Body of pancreas (tissue), 4 donors: ENCODE data around the gene TNRC6C. TPM values are rescaled to one million over a fixed set of nuclear protein-coding genes. Genes with fewer than 3 reads are reported as not detected.

Experiments
- ATAC-seq: fragments of 150-250 bp; one replicate; pipeline ENCODE4 v1.9.1; 2016
- DNase-seq, 4 donors: peaks; one replicate each; pipeline ENCODE4 v3.0.0-alpha.2; 2019
- H3K27ac ChIP-seq, 4 donors: fragments of 200-600 bp; sonication (generic); 1 replicate in 3 of 4; 2 replicates in 1 of 4; pipeline versions ENCODE4 v1.5.1 to v1.6.1; 2016 to 2019; ENCODE audit warnings: mild to moderate bottlenecking in 1 of 4, mixed read lengths in 1 of 4, moderate library complexity in 1 of 4
- H3K27me3 ChIP-seq, 2 donors: fragments of 200-600 bp; sonication (generic); one replicate each; pipeline ENCODE4 v1.6.0; 2016; ENCODE audit warnings: mild to moderate bottlenecking in 1 of 2
- H3K36me3 ChIP-seq, 2 donors: fragments of 200-600 bp; sonication (generic); replicated peaks in 1 of 2; 2 replicates each; pipeline ENCODE4 v1.5.1; 2016; ENCODE audit warnings: low read depth in 2 of 2; ENCODE audit not compliant: insufficient read depth in 1 of 2
- H3K4me1 ChIP-seq: fragments of 200-600 bp; sonication (generic); one replicate; pipeline ENCODE4 v1.6.0; 2016
- H3K4me3 ChIP-seq, 2 donors: fragments of 200-600 bp; sonication (generic); 1 replicate in 1 of 2; 2 replicates in 1 of 2; pipeline ENCODE4 v1.5.1; 2016 to 2019
- H3K9me3 ChIP-seq, 3 donors: fragments of 200-600 bp; sonication (generic); 1 replicate in 2 of 3; 2 replicates in 1 of 3; pipeline ENCODE4 v1.5.1; 2016
- POLR2A ChIP-seq, 3 donors: fragments of 450-650 bp; IDR thresholded peaks; one replicate each; pipeline ENCODE4 v1.6.1; 2016; ENCODE audit warnings: antibody characterized with exemption in 3 of 3, mild to moderate bottlenecking in 2 of 3
- WGBS, 2 donors: methylation state at CpG; one replicate each; pipeline ENCODE4 v1.1.5; 2017; 5-methylcytosine and 5-hydroxymethylcytosine counted together
- intact Hi-C: fragments of 100-400 bp; cut with DNase I; formaldehyde crosslinking; loops from one replicate; pipeline ENCODE4 v1.15.1; 2023
- total RNA-seq, 2 donors: library from RNA; depleted of rRNA; stranded (reverse); fragments of >200 nt; gene quantifications; one replicate each; pipeline ENCODE4 v1.1.0, GENCODE V29; 2016
- TF ChIP-seq, protein P1 (sequence below), 7 experiments: fragments of 450-650 bp in 4 of 7; fragments of 200-600 bp in 3 of 7; sonication (generic) in 3 of 7; IDR thresholded peaks; one replicate each; pipeline ENCODE4 v1.5.1; 2016 to 2019; ENCODE audit warnings: antibody characterized with exemption in 7 of 7

Gene TNRC6C
- total RNA-seq, 2 donors from 2014 or later: 4.9 to 13.5 TPM

DNA sequence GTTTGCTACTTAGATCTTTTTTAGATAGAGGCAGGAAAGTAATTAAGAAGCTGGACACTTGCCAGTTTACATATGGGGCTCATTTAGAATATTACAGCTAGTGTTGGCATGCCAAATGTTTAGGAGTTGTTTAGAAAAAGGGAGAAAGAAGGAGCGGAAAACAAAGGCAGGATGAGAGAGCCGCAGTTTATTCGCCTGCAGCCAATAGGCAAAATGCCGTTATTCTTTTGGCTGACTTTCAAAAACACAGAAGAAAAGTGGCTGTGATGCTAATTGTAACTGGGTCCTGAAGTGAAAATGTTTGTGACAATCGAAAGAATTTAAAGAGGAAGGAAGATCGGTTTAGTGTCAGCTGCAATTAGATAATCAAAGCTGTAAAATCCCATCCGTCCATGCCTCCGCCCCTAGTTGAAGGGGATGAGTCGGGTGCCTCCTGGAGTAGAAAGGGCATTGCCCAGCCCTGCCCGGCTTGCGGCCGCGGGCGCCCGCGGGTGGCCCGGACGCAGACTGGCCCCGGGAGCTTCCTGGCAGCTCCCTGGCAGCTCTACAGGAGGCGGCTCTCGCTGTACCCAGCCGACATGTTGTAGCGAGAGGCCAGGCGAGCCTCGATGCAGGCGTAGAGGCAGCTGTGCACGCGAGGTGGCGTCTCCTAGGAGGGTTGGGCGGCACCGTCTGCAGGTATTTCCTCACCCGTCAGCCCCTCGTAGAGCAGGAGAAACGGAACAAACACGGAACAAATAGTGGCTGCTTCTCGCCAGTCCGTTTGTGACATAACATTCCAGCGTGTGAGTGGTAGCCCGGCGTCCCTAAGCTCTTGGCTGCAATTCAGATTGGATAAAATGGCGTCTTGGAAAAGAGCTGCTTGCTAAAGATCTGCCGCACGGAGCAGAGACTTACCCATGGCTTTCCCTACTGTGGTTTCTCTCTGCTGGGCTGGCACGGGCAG is 82.2 kb downstream of the TNRC6C start:
- DNase-seq: peak; percentile 23 to 51 (median 38)
- Histone ChIP-seq H3K9me3 (no peaks in the 10 kb centered on the region), H3K27me3 (no peaks in the 10 kb centered on the region), H3K4me3 (no peak overlapping the region), H3K4me1 (no peaks in the 10 kb centered on the region), H3K27ac (peak overlapping the region in 3 of 4 donors; percentile 33 to 82 (median 70)), H3K36me3 (peaks cover 0 to 5% of the 10 kb centered on the region in 2 donors)
- WGBS, 2 donors: 69 to 76% methylated on average over 42 to 44 of the region's 44 CpGs
- peak; percentile 80 for ATAC-seq
- intact Hi-C loops: no loop called here
- peak in 2 of 3 donors; percentile 43 to 63 for TF ChIP-seq POLR2A (IDR thresholded peaks at IDR 0.05)
- TF ChIP-seq, protein P1, sequence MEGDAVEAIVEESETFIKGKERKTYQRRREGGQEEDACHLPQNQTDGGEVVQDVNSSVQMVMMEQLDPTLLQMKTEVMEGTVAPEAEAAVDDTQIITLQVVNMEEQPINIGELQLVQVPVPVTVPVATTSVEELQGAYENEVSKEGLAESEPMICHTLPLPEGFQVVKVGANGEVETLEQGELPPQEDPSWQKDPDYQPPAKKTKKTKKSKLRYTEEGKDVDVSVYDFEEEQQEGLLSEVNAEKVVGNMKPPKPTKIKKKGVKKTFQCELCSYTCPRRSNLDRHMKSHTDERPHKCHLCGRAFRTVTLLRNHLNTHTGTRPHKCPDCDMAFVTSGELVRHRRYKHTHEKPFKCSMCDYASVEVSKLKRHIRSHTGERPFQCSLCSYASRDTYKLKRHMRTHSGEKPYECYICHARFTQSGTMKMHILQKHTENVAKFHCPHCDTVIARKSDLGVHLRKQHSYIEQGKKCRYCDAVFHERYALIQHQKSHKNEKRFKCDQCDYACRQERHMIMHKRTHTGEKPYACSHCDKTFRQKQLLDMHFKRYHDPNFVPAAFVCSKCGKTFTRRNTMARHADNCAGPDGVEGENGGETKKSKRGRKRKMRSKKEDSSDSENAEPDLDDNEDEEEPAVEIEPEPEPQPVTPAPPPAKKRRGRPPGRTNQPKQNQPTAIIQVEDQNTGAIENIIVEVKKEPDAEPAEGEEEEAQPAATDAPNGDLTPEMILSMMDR (IDR thresholded peaks at IDR 0.05): no peak

- peak; percentile 10 for ATAC-seq
Measured at GRCh38 chr17:78041386-78042179, 83.1 kb downstream of the TNRC6C start.

DNA sequence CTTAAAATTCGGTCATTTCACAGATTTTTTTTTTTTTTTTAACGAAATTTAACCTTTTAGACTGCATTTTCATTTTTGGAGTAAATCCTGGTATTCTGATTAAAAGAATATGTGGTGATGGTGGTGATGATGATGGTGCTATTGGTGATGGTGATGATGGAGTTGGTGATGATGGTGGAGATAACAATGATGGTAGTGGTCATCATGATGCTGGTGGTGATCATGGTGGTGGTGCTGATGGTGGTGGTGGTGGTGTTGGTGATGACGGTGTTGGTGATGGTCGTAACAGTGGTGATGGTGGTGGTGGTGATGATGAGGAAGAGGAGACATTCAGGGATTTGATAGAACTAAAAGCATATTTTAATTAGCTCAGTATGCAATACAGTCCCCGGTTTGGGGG is 84.0 kb downstream of the TNRC6C start:
- no peaks in the 10 kb centered on the region for H3K27me3 ChIP-seq
- no peak overlapping the region for H3K4me3 ChIP-seq
- WGBS, 2 donors: 94 to 95% methylated on average over 5 of the region's 5 CpGs
- DNase-seq (no peak), ATAC-seq (no peak)
- H3K9me3 ChIP-seq: no peaks in the 10 kb centered on the region
- intact Hi-C loops: no loop called here
- no peaks in the 10 kb centered on the region for H3K4me1 ChIP-seq
- H3K36me3 ChIP-seq: no peaks in the 10 kb centered on the region
- no peak for TF ChIP-seq POLR2A (IDR thresholded peaks at IDR 0.05)
- TF ChIP-seq, protein P1 (IDR thresholded peaks at IDR 0.05): no peak
- H3K27ac ChIP-seq: no peak overlapping the region

More at GRCh38 chr17:78041386-78042179, 83.1 kb downstream of the TNRC6C start:
- DNase-seq: no peak
- TF ChIP-seq POLR2A (IDR thresholded peaks at IDR 0.05): no peak
- TF ChIP-seq, protein P1 (IDR thresholded peaks at IDR 0.05): no peak
- no peaks in the 10 kb centered on the region for H3K4me1 ChIP-seq
- H3K9me3 ChIP-seq: no peaks in the 10 kb centered on the region
- WGBS, 2 donors: 57 to 67% methylated on average over 6 of the region's 6 CpGs
- H3K27me3 ChIP-seq: no peaks in the 10 kb centered on the region
- intact Hi-C loops: no loop called here
- peaks cover 0 to 2% of the 10 kb centered on the region in 2 donors for H3K36me3 ChIP-seq
- peak overlapping the region in 3 of 4 donors; percentile 33 to 82 (median 70) for H3K27ac ChIP-seq
- H3K4me3 ChIP-seq: no peak overlapping the region

DNA sequence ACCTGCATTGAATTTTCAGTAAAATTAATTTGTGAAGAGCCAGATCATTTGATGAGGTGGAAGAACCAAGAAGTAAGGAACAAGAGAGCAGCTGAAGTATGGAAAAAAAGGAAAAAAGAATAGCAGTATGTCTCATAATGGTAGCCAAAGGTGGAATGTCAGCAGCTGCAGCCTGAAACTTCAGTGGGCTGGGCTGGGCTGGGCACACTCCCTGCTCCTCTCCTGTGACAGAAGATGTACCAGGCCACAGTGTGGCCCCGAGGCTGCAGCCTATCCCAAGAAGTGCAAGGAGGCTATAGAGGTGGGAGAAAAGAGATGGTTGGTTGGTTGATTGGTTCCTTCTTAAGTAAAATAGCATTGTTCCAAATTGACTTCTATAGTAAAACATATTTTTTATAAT is 84.5 kb downstream of the TNRC6C start:
- no peaks in the 10 kb centered on the region for H3K9me3 ChIP-seq
- WGBS, 2 donors: 100% methylated on average over 1 of the region's 1 CpG
- intact Hi-C loops: no loop called here
- H3K4me3 ChIP-seq: no peak overlapping the region
- ATAC-seq: no peak
- H3K27ac ChIP-seq: no peak overlapping the region
- no peaks in the 10 kb centered on the region for H3K4me1 ChIP-seq
- TF ChIP-seq POLR2A (IDR thresholded peaks at IDR 0.05): no peak
- TF ChIP-seq, protein P1 (IDR thresholded peaks at IDR 0.05): no peak
- H3K36me3 ChIP-seq: no peaks in the 10 kb centered on the region
- DNase-seq: no peak
- no peaks in the 10 kb centered on the region for H3K27me3 ChIP-seq
